HepG2 (cell line): ENCODE data around the gene ABAT. TPM values are rescaled to one million over a fixed set of nuclear protein-coding genes. Genes with fewer than 3 reads are reported as not detected.

Experiments
- CCDC6 ChIP-seq: sonication (generic); formaldehyde crosslinking; IDR thresholded peaks from 2 replicates; pipeline ENCODE4 v1.8.1; 2022; ENCODE audit warnings: mild to moderate bottlenecking, missing genetic modification reagents, moderate library complexity
- CSRNP1 ChIP-seq: sonication (generic); formaldehyde crosslinking; IDR thresholded peaks from 2 replicates; pipeline ENCODE4 v1.8.1; 2023; ENCODE audit warnings: mild to moderate bottlenecking, missing genetic modification reagents
- ETV5 ChIP-seq: IDR thresholded peaks from 2 replicates; pipeline ENCODE4 v1.6.1; 2018; ENCODE audit warnings: missing biosample characterization, missing genetic modification reagents, inconsistent platforms, borderline replicate concordance
- GMEB2 ChIP-seq: IDR thresholded peaks from 2 replicates; pipeline ENCODE4 v1.6.1; 2016; ENCODE audit warnings: missing biosample characterization, missing genetic modification reagents, low read depth
- HBP1 ChIP-seq: IDR thresholded peaks from 2 replicates; pipeline ENCODE4 v1.6.1; 2016; ENCODE audit warnings: low read depth, control low read depth
- MXI1 ChIP-seq: IDR thresholded peaks from 3 replicates; pipeline ENCODE4 v1.6.1; 2012; ENCODE audit warnings: low read depth, low read length, inconsistent platforms, borderline replicate concordance
- NFYC ChIP-seq: IDR thresholded peaks from 2 replicates; pipeline ENCODE4 v1.6.1; 2016; ENCODE audit warnings: missing genetic modification reagents, missing compliant biosample characterization
- PAF1 ChIP-seq: IDR thresholded peaks from 2 replicates; pipeline ENCODE4 v1.6.1; 2016; ENCODE audit warnings: missing genetic modification reagents, missing compliant biosample characterization
- SAFB2 ChIP-seq: sonication (generic); formaldehyde crosslinking; IDR thresholded peaks from 2 replicates; pipeline ENCODE4 v1.5.1; 2020; ENCODE audit warnings: missing genetic modification reagents, low read depth, mild to moderate bottlenecking, borderline replicate concordance
- SP140L ChIP-seq: sonication (generic); formaldehyde crosslinking; IDR thresholded peaks from 2 replicates; pipeline ENCODE4 v1.4.0; 2020; ENCODE audit warnings: missing genetic modification reagents, borderline replicate concordance
- SUZ12 ChIP-seq: fragments of 150-350 bp; IDR thresholded peaks from 2 replicates; pipeline ENCODE4 v1.6.1; 2014; ENCODE audit warnings: low read depth, low read length
- TMF1 ChIP-seq: sonication (generic); formaldehyde crosslinking; IDR thresholded peaks from 2 replicates; pipeline ENCODE4 v1.8.1; 2022; ENCODE audit warnings: low read depth, missing genetic modification reagents
- ZBTB25 ChIP-seq: IDR thresholded peaks from 2 replicates; pipeline ENCODE4 v1.6.1; 2018; ENCODE audit warnings: missing genetic modification reagents
- ZFP62 ChIP-seq: sonication (generic); formaldehyde crosslinking; IDR thresholded peaks from 2 replicates; pipeline ENCODE4 v1.4.0; 2020; ENCODE audit warnings: missing genetic modification reagents
- ZFP82 ChIP-seq: sonication (generic); formaldehyde crosslinking; IDR thresholded peaks from 2 replicates; pipeline ENCODE4 v1.5.1; 2020; ENCODE audit warnings: mild to moderate bottlenecking, missing genetic modification reagents, borderline replicate concordance
- ZFX ChIP-seq: sonication (generic); formaldehyde crosslinking; IDR thresholded peaks from 2 replicates; pipeline ENCODE4 v1.4.0; 2020; ENCODE audit warnings: mild to moderate bottlenecking, low read depth, missing genetic modification reagents, moderate library complexity
- ZMYM3 ChIP-seq: sonication (generic); formaldehyde crosslinking; IDR thresholded peaks from 2 replicates; pipeline ENCODE4 v1.5.1; 2020; ENCODE audit warnings: mild to moderate bottlenecking, missing genetic modification reagents
- ZNF451 ChIP-seq: sonication (generic); formaldehyde crosslinking; IDR thresholded peaks from 2 replicates; pipeline ENCODE4 v1.5.0; 2020; ENCODE audit warnings: mild to moderate bottlenecking, missing genetic modification reagents
- ZNF496 ChIP-seq: sonication (generic); formaldehyde crosslinking; IDR thresholded peaks from 2 replicates; pipeline ENCODE4 v1.8.1; 2023; ENCODE audit warnings: mild to moderate bottlenecking, moderate library complexity, missing genetic modification reagents; ENCODE audit not compliant: insufficient replicate concordance
- ZNF547 ChIP-seq: sonication (generic); formaldehyde crosslinking; IDR thresholded peaks from 2 replicates; pipeline ENCODE4 v1.5.1; 2020; ENCODE audit warnings: mild to moderate bottlenecking, missing genetic modification reagents
- ZNF720 ChIP-seq: sonication (generic); formaldehyde crosslinking; IDR thresholded peaks from 2 replicates; pipeline ENCODE4 v1.4.0; 2020; ENCODE audit warnings: missing genetic modification reagents
- polyA plus RNA-seq, 8 experiments: library from polyadenylated mRNA; depleted of rRNA in 3 of 8; stranded (reverse) in 7 of 8; unstranded in 1 of 8; fragments of >200 nt; fragmentation: Illumina TruSeq in 4 of 8; extraction: Trizol in 4 of 8; gene quantifications; 2 replicates each; pipeline versions ENCODE4 v1.2.1 to v1.2.3, GENCODE V29; 2011 to 2016; ENCODE audit warnings: low read depth in 4 of 8, missing spikeins in 1 of 8, mixed read lengths in 1 of 8; ENCODE audit not compliant: insufficient read depth in 1 of 8
- total RNA-seq, 5 experiments: library from RNA; depleted of rRNA; stranded (reverse); fragments of >200 nt; fragmentation: Illumina TruSeq; extraction: Trizol; gene quantifications; 2 replicates each; pipeline ENCODE4 v1.2.3, GENCODE V29; 2016; ENCODE audit warnings: low read depth in 1 of 5

ABAT gene
- total and polyA plus RNA-seq, 2 of the 13 experiments (the other 11 are each of a cell fraction or from before 2014, with no cell fraction given): 47.6 to 97.3 TPM

GRCh38 chr16:8725513-8726178 lies 51.2 kb downstream of the ABAT start (continued):
- TF ChIP-seq SUZ12 (no peak), HBP1 (CRISPR knock-in tag) (no peak), CSRNP1 (CRISPR knock-in tag) (no peak), MXI1 (no peak), SP140L (no peak), ZBTB25 (CRISPR knock-in tag) (peak; percentile 50; the same call in 1 of the 2 replicates), ZNF547 (CRISPR knock-in tag) (no peak), ZNF451 (CRISPR knock-in tag) (no peak), SAFB2 (CRISPR knock-in tag) (0 out of 2 replicates have a peak, but pooled peaks have one; percentile 23), ZFX (0 out of 2 replicates have a peak, but pooled peaks have one; percentile 17), TMF1 (CRISPR knock-in tag) (no peak), ZNF496 (no peak), CCDC6 (CRISPR knock-in tag) (no peak), ZNF720 (CRISPR knock-in tag) (no peak), ZFP62 (CRISPR knock-in tag) (no peak), NFYC (CRISPR knock-in tag) (no peak), GMEB2 (CRISPR knock-in tag) (no peak), ZMYM3 (CRISPR knock-in tag) (peak; percentile 80; the same call in 1 of the 2 replicates), ZFP82 (CRISPR knock-in tag) (no peak), ETV5 (CRISPR knock-in tag) (peak; percentile 65; the same call in 1 of the 2 replicates), PAF1 (CRISPR knock-in tag) (no peak)
- TF ChIP-seq, all 625 proteins: peak for 73
